DMS79 treated with DMSO at 0.1 percent for 48 hours (cell line): Measurements from ENCODE around the gene INTS14.

ENCODE experiments used
- DNase-seq: peaks from one replicate; lab custom pipeline; 2025; lab: John Stamatoyannopoulos, UW

Gene INTS14

GRCh38 chr15:65530318-65531111 lies 80.4 kb downstream of the INTS14 start, which contains the start of gene HACD3:
HACD3 (plus strand) TSS chr15:65530463; CDS start chr15:65530632, 169 bp downstream.
- peak; percentile 48 for DNase-seq

- DNase-seq: no peak
These were observed 81.1 kb downstream of the INTS14 start for GRCh38 chr15:65529762-65530317.
